B cell (primary cell): ENCODE data around the gene GRAMD2B.

Experiments used
- EZH2 ChIP-seq: IDR thresholded peaks from 2 replicates; pipeline ENCODE4 v1.6.1; 2012; ENCODE audit warnings: borderline replicate concordance, low read depth, mild to moderate bottlenecking, moderate library complexity, low read length; ENCODE audit not compliant: insufficient read depth, poor library complexity, severe bottlenecking
- TF ChIP-seq, protein P1 (sequence below): fragments of 200-600 bp; IDR thresholded peaks from one replicate; pipeline ENCODE4 v1.8.0; 2022; ENCODE audit warnings: antibody characterized with exemption, mild to moderate bottlenecking

DNA sequence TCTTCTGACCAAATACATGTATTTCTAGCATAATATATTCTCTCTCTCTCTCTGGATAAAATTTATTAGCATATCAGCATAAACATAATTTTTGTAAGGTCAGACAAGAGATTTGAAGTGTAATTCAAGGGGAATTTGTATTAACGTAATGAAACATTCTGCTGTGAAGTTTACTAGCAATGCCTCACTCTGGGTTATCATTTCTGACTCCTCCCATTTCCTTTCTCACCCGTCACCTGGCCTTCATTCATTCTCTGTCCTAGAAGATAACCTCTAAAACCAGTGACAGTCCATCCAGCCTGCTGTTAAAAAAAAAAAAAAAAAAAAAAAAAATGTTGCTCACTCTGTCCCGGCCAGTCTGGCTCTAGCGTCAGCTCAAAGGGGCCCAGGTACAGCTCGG, 27.1 kb downstream of the GRAMD2B start:
- TF ChIP-seq, protein P1, sequence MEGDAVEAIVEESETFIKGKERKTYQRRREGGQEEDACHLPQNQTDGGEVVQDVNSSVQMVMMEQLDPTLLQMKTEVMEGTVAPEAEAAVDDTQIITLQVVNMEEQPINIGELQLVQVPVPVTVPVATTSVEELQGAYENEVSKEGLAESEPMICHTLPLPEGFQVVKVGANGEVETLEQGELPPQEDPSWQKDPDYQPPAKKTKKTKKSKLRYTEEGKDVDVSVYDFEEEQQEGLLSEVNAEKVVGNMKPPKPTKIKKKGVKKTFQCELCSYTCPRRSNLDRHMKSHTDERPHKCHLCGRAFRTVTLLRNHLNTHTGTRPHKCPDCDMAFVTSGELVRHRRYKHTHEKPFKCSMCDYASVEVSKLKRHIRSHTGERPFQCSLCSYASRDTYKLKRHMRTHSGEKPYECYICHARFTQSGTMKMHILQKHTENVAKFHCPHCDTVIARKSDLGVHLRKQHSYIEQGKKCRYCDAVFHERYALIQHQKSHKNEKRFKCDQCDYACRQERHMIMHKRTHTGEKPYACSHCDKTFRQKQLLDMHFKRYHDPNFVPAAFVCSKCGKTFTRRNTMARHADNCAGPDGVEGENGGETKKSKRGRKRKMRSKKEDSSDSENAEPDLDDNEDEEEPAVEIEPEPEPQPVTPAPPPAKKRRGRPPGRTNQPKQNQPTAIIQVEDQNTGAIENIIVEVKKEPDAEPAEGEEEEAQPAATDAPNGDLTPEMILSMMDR = no peak
- TF ChIP-seq EZH2 = no peak
